Dermis microvascular lymphatic vessel endothelial cell (primary cell): Measurements from ENCODE around the gene CUBN. TPM values are rescaled to one million over a fixed set of nuclear protein-coding genes. Genes with fewer than 3 reads are reported as not detected.

Experiments used
- DNase-seq, 2 donors: peaks; one replicate each; pipeline versions ENCODE4 v3.0.0 to v3.0.0-alpha.2; 2010; ENCODE audit warnings: low read depth in 2 of 2
- total RNA-seq: library from RNA; depleted of rRNA; stranded (reverse); fragments of >200 nt; gene quantifications from 2 replicates; pipeline ENCODE4 v1.2.1, GENCODE V29; 2014

Gene CUBN
- total RNA-seq, 1 donor from 2014 or later, result 6.7 TPM

- peak; percentile 95 to 96 for DNase-seq
Observed at GRCh38 chr10:16992611-16993119, 136.9 kb downstream of the CUBN start.

- no peak for DNase-seq
Observed at GRCh38 chr10:16991011-16991410, 138.6 kb downstream of the CUBN start.

- DNase-seq, result no peak
Observed at GRCh38 chr10:16989826-16990293, 139.8 kb downstream of the CUBN start.

- DNase-seq, result no peak
Observed at GRCh38 chr10:16988900-16989299, 140.7 kb downstream of the CUBN start.

GRCh38 chr10:16987976-16988610 lies 141.5 kb downstream of the CUBN start:
- no peak for DNase-seq

GRCh38 chr10:16987206-16987621 lies 142.4 kb downstream of the CUBN start:
- peak; percentile 60 to 85 for DNase-seq

- DNase-seq, result peak in 1 of 2 donors; percentile 84
Observed at GRCh38 chr10:16986406-16987205, 143.0 kb downstream of the CUBN start.

- DNase-seq, result no peak
Observed at GRCh38 chr10:16986082-16986405, 143.6 kb downstream of the CUBN start.

- DNase-seq, result no peak
Observed at GRCh38 chr10:16984242-16984641, 145.4 kb downstream of the CUBN start.

- no peak for DNase-seq
Observed at GRCh38 chr10:16976803-16977202, 152.8 kb downstream of the CUBN start.

GRCh38 chr10:16975188-16975587 lies 154.4 kb downstream of the CUBN start:
- DNase-seq, result no peak

- DNase-seq, result peak; percentile 86 to 93
Observed at GRCh38 chr10:16968416-16969041, 161.1 kb downstream of the CUBN start.

- peak; percentile 59 to 88 for DNase-seq
Observed at GRCh38 chr10:16967866-16968415, 161.7 kb downstream of the CUBN start.

GRCh38 chr10:16966991-16967865 lies 162.4 kb downstream of the CUBN start:
- peak; percentile 38 to 70 for DNase-seq

GRCh38 chr10:16965740-16966447 lies 163.7 kb downstream of the CUBN start:
- DNase-seq, result peak; percentile 55 to 92

- DNase-seq, result no peak
Observed at GRCh38 chr10:16965344-16965616, 164.3 kb downstream of the CUBN start.

GRCh38 chr10:16964576-16965343 lies 164.9 kb downstream of the CUBN start:
- no peak for DNase-seq

GRCh38 chr10:16960551-16960950 lies 169.1 kb downstream of the CUBN start:
- DNase-seq, result no peak

- peak; percentile 22 to 52 for DNase-seq
Observed at GRCh38 chr10:16957038-16957437, 172.6 kb downstream of the CUBN start.
